K562 (cell line): ENCODE measurements around the gene RASIP1. TPM values are rescaled to one million over a fixed set of nuclear protein-coding genes. Genes with fewer than 3 reads are reported as not detected.

Experiments
- CEBPZ ChIP-seq: fragments of 150-350 bp; IDR thresholded peaks from 2 replicates; pipeline ENCODE4 v1.6.1; 2014; ENCODE audit warnings: low read depth, mild to moderate bottlenecking, low read length, borderline replicate concordance
- E2F6 ChIP-seq, 2 experiments: IDR thresholded peaks; 2 replicates each; pipeline ENCODE4 v1.6.1; 2011; ENCODE audit warnings: borderline replicate concordance in 1 of 2, control low read depth in 1 of 2, low read depth in 1 of 2, low read length in 1 of 2, mild to moderate bottlenecking in 1 of 2, mixed read lengths in 1 of 2, moderate library complexity in 1 of 2; ENCODE audit not compliant: insufficient read depth in 1 of 2, insufficient read length in 1 of 2, poor library complexity in 1 of 2, severe bottlenecking in 1 of 2; ENCODE audit errors: extremely low read depth in 1 of 2
- E2F8 ChIP-seq: fragments of 450-650 bp; IDR thresholded peaks from 2 replicates; pipeline ENCODE4 v1.7.1; 2018; ENCODE audit warnings: mild to moderate bottlenecking, low read depth; ENCODE audit not compliant: partially characterized antibody
- ETV1 ChIP-seq: fragments of 450-650 bp; conservative IDR thresholded peaks from 2 replicates; pipeline ENCODE4 v1.6.1; 2016; ENCODE audit warnings: missing genetic modification characterization, control low read depth, low read depth, missing compliant biosample characterization
- HLTF ChIP-seq: fragments of 450-650 bp; IDR thresholded peaks from 2 replicates; pipeline ENCODE4 v1.6.1; 2016
- MAX ChIP-seq: sonication (generic); formaldehyde crosslinking; IDR thresholded peaks from 2 replicates; pipeline ENCODE4 v1.9.0; 2022; ENCODE audit warnings: mild to moderate bottlenecking, missing genetic modification reagents
- MYNN ChIP-seq, 2 experiments: sonication (generic); formaldehyde crosslinking in 1 of 2; IDR thresholded peaks; 2 replicates each; pipeline versions ENCODE4 v1.5.0 to v1.6.1; 2016 to 2020; ENCODE audit warnings: antibody characterized with exemption in 1 of 2, missing genetic modification reagents in 1 of 2
- NONO ChIP-seq, 2 experiments: fragments of 200-400 bp in 1 of 2; fragments of 450-650 bp in 1 of 2; formaldehyde crosslinking in 1 of 2; IDR thresholded peaks; 2 replicates each; pipeline ENCODE4 v1.6.1; 2017; ENCODE audit warnings: low read depth in 2 of 2, mild to moderate bottlenecking in 2 of 2, moderate library complexity in 2 of 2, low read length in 1 of 2
- NRF1 ChIP-seq, 2 experiments: fragments of 450-650 bp; IDR thresholded peaks in 1 of 2; conservative IDR thresholded peaks in 1 of 2; 2 replicates each; pipeline ENCODE4 v1.6.1; 2014; ENCODE audit warnings: mild to moderate bottlenecking in 2 of 2
- SP1 ChIP-seq: sonication (generic); formaldehyde crosslinking; IDR thresholded peaks from 2 replicates; pipeline ENCODE4 v1.8.1; 2022; ENCODE audit warnings: mild to moderate bottlenecking, missing genetic modification reagents
- TCF3 ChIP-seq: sonication (generic); formaldehyde crosslinking; IDR thresholded peaks from 2 replicates; pipeline ENCODE4 v1.4.0; 2020; ENCODE audit warnings: mild to moderate bottlenecking, missing genetic modification reagents
- ZBTB12 ChIP-seq: fragments of 250-450 bp; sonication (Bioruptor Pico); IDR thresholded peaks from 2 replicates; pipeline ENCODE4 v1.4.0; 2020
- polyA plus RNA-seq, 8 experiments: library from polyadenylated mRNA; depleted of rRNA in 4 of 8; stranded (reverse) in 5 of 8; unstranded in 3 of 8; fragments of >200 nt; fragmentation: Nextera tagmentation in 2 of 8; fragmentation: Illumina TruSeq in 1 of 8; extraction: Ambion mirVana in 2 of 8; extraction: Trizol in 1 of 8; gene quantifications; 2 replicates each; pipeline versions ENCODE4 v1.2.1 to v1.2.3, GENCODE V29; 2011 to 2014; ENCODE audit warnings: inconsistent platforms in 1 of 8, missing spikeins in 1 of 8
- total RNA-seq, 7 experiments: library from RNA; depleted of rRNA in 6 of 7; stranded (reverse); fragments of >200 nt in 6 of 7; fragmentation: Illumina TruSeq in 2 of 7; extraction: Trizol in 2 of 7; gene quantifications; 2 replicates each; pipeline versions ENCODE4 v1.2.1 to v1.2.3, GENCODE V29; 2011 to 2021; ENCODE audit warnings: low replicate concordance in 1 of 7

RASIP1 gene
- total and polyA plus RNA-seq, 9 of the 15 experiments (the other 6 are each of a cell fraction or from before 2014, with no cell fraction given) = 0.20 to 4.7 (median 1.5) TPM

GRCh38 chr19:48674921-48675824 is 65.2 kb downstream of the RASIP1 start (continued):
- TF ChIP-seq CEBPZ (no peak), ZBTB12 (no peak), TCF3 (no peak), MYNN (IDR thresholded peaks at IDR 0.05) (0 out of 2 replicates have a peak, but pooled peaks have one; percentile 19), MYNN (CRISPR knock-in tag; IDR thresholded peaks at IDR 0.05) (no peak), HLTF (no peak), MAX (CRISPR knock-in tag) (peak; percentile 41; the same call in 1 of the 2 replicates), E2F6 (IDR thresholded peaks at IDR 0.05; ENCODE audit: borderline replicate concordance in 1 of 2, extremely low read depth in 1 of 2, insufficient read depth in 1 of 2, insufficient read length in 1 of 2, low read depth in 1 of 2, low read length in 1 of 2, poor library complexity in 1 of 2, severe bottlenecking in 1 of 2) (peak in 1 of 2 experiments; percentile 15), SP1 (CRISPR knock-in tag) (0 out of 2 replicates have a peak, but pooled peaks have one; percentile 47), NONO (IDR thresholded peaks at IDR 0.05; ENCODE audit: low read depth in 2 of 2, low read length in 1 of 2) (no peak), NRF1 (conservative IDR thresholded peaks at IDR 0.05 in 1 of 2, IDR thresholded peaks at IDR 0.05 in 1 of 2) (peak in 1 of 2 experiments; percentile 16; a peak in 1 of 4 replicates), E2F8 (no peak), ETV1 (tag) (no peak)
